ENCODE data around the gene OSBPL1A.
A peak's percentile ranks its signal among the peaks of the same experiment; 100 is the strongest.

Gene OSBPL1A

GRCh38 chr18:24127735-24128134 is 269.9 kb downstream of the OSBPL1A start:
- ChIA-PET CTCF (interaction anchor here (0.8 to 1.0 kb wide), 3 partner anchors 10 to 26 kb away, joined by 3 read pairs; partner anchors contain the start of gene CABYR), POLR2A (interaction anchor here (1.6 kb wide), 1 partner anchor 11 kb away, joined by 5 read pairs; the partner anchor contains the start of gene CABYR)
- no peak for DNase-seq (ENCODE audit: low read depth, low spot score)
- no peak overlapping the region for H3K4me3 ChIP-seq (ENCODE audit: low read depth, low read length)
- no peak for TF ChIP-seq CTCF (IDR thresholded peaks at IDR 0.05; ENCODE audit: insufficient read depth, low read length, missing control alignments)

- no peak overlapping the region for H3K4me3 ChIP-seq (ENCODE audit: low read depth, low read length)
- no peak for TF ChIP-seq CTCF (IDR thresholded peaks at IDR 0.05; ENCODE audit: insufficient read depth, low read length, missing control alignments)
- ChIA-PET POLR2A (interaction anchor here (1.0 to 1.2 kb wide), 2 partner anchors 12 kb away, joined by 3 to 4 read pairs; partner anchors contain the start of gene CABYR), CTCF (interaction anchor here (1.0 to 2.1 kb wide), 2 partner anchors 8 to 12 kb away, joined by 3 to 9 read pairs; no protein-coding TSS in a partner anchor)
- no peak for DNase-seq (ENCODE audit: low read depth, low spot score)
Measured at GRCh38 chr18:24126155-24126961, 271.3 kb downstream of the OSBPL1A start.

GRCh38 chr18:24121625-24122024 is 276.0 kb downstream of the OSBPL1A start:
- no peak for DNase-seq (ENCODE audit: low read depth, low spot score)
- no peak overlapping the region for H3K4me3 ChIP-seq (ENCODE audit: low read depth, low read length)
- no peak for TF ChIP-seq CTCF (IDR thresholded peaks at IDR 0.05; ENCODE audit: insufficient read depth, low read length, missing control alignments)
- POLR2A ChIA-PET, result no interaction called here
- CTCF ChIA-PET, result interaction anchor here (1.8 kb wide), 1 partner anchor 10 kb away, joined by 9 read pairs; no protein-coding TSS in a partner anchor

GRCh38 chr18:24120676-24121075 is 276.9 kb downstream of the OSBPL1A start:
- no peak for DNase-seq (ENCODE audit: low read depth, low spot score)
- TF ChIP-seq CTCF (IDR thresholded peaks at IDR 0.05; ENCODE audit: insufficient read depth, low read length, missing control alignments), result no peak
- POLR2A ChIA-PET, result no interaction called here
- no peak overlapping the region for H3K4me3 ChIP-seq (ENCODE audit: low read depth, low read length)
- CTCF ChIA-PET, result interaction anchor here (0.7 to 1.8 kb wide), 6 partner anchors 9 to 499 kb away, joined by 3 to 9 read pairs (median 4); no protein-coding TSS in a partner anchor

- TF ChIP-seq CTCF (IDR thresholded peaks at IDR 0.05; ENCODE audit: insufficient read depth, low read length, missing control alignments), result peak; percentile 67
- DNase-seq (ENCODE audit: low read depth, low spot score), result no peak
- H3K4me3 ChIP-seq (ENCODE audit: low read depth, low read length), result no peak overlapping the region
- POLR2A ChIA-PET, result no interaction called here
- CTCF ChIA-PET, result interaction anchor here (0.7 to 1.6 kb wide), 25 partner anchors 8 to 621 kb away, joined by 3 to 6 read pairs (median 3); no protein-coding TSS in a partner anchor
Measured at GRCh38 chr18:24118750-24119577, 278.7 kb downstream of the OSBPL1A start.
